ENCODE results near the gene AKR1E2.

The AKR1E2 gene

GRCh38 chr10:4847561-4848355, 21.8 kb downstream of the AKR1E2 start:
- ChIA-PET CTCF (interaction anchor here (0.6 to 7.1 kb wide), 15 partner anchors 10 to 616 kb away, joined by 3 to 93 read pairs (median 4); partner anchors contain the start of gene AKR1C3), POLR2A (interaction anchor here (1.0 kb wide), 1 partner anchor 9 kb away, joined by 3 read pairs; no protein-coding TSS in a partner anchor)
- no peak overlapping the region for H3K27ac ChIP-seq (ENCODE audit: extremely low read depth, low read depth, low read length)
- TF ChIP-seq ZBTB48 (tag by site-specific recombination; IDR thresholded peaks at IDR 0.05) = no peak
- TF ChIP-seq ZNF658 (tag by site-specific recombination; IDR thresholded peaks at IDR 0.05) = no peak
- no peak for TF ChIP-seq ZNF148 (tag by site-specific recombination; IDR thresholded peaks at IDR 0.05; ENCODE audit: borderline replicate concordance)
- TF ChIP-seq BCL11B (tag by site-specific recombination; IDR thresholded peaks at IDR 0.05; ENCODE audit: low read depth) = no peak
- TF ChIP-seq ZNF830 (tag by site-specific recombination; IDR thresholded peaks at IDR 0.05; ENCODE audit: low read depth) = no peak
- TF ChIP-seq, protein P1, sequence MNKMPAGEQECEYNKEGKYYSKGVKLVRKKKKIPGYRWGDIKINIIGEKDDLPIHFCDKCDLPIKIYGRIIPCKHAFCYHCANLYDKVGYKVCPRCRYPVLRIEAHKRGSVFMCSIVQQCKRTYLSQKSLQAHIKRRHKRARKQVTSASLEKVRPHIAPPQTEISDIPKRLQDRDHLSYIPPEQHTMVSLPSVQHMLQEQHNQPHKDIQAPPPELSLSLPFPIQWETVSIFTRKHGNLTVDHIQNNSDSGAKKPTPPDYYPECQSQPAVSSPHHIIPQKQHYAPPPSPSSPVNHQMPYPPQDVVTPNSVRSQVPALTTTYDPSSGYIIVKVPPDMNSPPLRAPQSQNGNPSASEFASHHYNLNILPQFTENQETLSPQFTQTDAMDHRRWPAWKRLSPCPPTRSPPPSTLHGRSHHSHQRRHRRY (tag by site-specific recombination; IDR thresholded peaks at IDR 0.05) = no peak
- no peak for TF ChIP-seq MYNN (tag by site-specific recombination; IDR thresholded peaks at IDR 0.05; ENCODE audit: borderline replicate concordance)
- no peak for TF ChIP-seq SCRT1 (tag by site-specific recombination; IDR thresholded peaks at IDR 0.05; ENCODE audit: borderline replicate concordance)
- no peak for TF ChIP-seq ZNF354C (tag by site-specific recombination; IDR thresholded peaks at IDR 0.05; ENCODE audit: borderline replicate concordance, low read depth)
- TF ChIP-seq ZNF792 (tag by site-specific recombination; IDR thresholded peaks at IDR 0.05) = no peak
- TF ChIP-seq, protein P2, sequence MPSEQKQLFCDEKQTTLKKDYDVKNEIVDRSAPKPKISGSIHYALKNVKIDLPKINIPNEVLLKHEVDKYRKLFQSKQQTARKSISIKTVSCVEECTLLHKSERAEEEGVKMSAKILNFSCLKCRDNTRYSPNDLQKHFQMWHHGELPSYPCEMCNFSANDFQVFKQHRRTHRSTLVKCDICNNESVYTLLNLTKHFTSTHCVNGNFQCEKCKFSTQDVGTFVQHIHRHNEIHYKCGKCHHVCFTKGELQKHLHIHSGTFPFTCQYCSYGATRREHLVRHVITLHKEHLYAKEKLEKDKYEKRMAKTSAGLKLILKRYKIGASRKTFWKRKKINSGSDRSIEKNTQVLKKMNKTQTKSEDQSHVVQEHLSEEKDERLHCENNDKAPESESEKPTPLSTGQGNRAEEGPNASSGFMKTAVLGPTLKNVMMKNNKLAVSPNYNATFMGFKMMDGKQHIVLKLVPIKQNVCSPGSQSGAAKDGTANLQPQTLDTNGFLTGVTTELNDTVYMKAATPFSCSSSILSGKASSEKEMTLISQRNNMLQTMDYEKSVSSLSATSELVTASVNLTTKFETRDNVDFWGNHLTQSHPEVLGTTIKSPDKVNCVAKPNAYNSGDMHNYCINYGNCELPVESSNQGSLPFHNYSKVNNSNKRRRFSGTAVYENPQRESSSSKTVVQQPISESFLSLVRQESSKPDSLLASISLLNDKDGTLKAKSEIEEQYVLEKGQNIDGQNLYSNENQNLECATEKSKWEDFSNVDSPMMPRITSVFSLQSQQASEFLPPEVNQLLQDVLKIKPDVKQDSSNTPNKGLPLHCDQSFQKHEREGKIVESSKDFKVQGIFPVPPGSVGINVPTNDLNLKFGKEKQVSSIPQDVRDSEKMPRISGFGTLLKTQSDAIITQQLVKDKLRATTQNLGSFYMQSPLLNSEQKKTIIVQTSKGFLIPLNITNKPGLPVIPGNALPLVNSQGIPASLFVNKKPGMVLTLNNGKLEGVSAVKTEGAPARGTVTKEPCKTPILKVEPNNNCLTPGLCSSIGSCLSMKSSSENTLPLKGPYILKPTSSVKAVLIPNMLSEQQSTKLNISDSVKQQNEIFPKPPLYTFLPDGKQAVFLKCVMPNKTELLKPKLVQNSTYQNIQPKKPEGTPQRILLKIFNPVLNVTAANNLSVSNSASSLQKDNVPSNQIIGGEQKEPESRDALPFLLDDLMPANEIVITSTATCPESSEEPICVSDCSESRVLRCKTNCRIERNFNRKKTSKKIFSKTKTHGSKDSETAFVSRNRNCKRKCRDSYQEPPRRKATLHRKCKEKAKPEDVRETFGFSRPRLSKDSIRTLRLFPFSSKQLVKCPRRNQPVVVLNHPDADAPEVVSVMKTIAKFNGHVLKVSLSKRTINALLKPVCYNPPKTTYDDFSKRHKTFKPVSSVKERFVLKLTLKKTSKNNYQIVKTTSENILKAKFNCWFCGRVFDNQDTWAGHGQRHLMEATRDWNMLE (tag by site-specific recombination; conservative IDR thresholded peaks at IDR 0.05; ENCODE audit: low read depth) = no peak
- no peak for TF ChIP-seq YY1 (tag by site-specific recombination; IDR thresholded peaks at IDR 0.05)
- no peak for TF ChIP-seq TCF7L2 (IDR thresholded peaks at IDR 0.05; ENCODE audit: borderline replicate concordance, low read depth, low read length)
- TF ChIP-seq SCRT2 (tag by site-specific recombination; IDR thresholded peaks at IDR 0.05) = no peak
- TF ChIP-seq ZNF600 (tag by site-specific recombination; IDR thresholded peaks at IDR 0.05) = no peak
- H3K4me1 ChIP-seq (ENCODE audit: control insufficient read depth, insufficient read depth, low read length) = no peaks in the 10 kb centered on the region
- no peak overlapping the region for H3K4me3 ChIP-seq (ENCODE audit: low read depth, low read length)
- no peaks in the 10 kb centered on the region for H3K36me3 ChIP-seq (ENCODE audit: control insufficient read depth in 2 of 2, insufficient read depth in 1 of 2, low read length in 2 of 2)
- no peaks in the 10 kb centered on the region for H3K9me3 ChIP-seq (ENCODE audit: control insufficient read depth, insufficient read depth, low read depth, low read length)

Data from HEK293 (cell line).